HCEC 1CT (cell line): ENCODE results near the gene BABAM2.
"Not testable (repeated sequence)": the region's sequence is repeated elsewhere in the genome, so short reads cannot be mapped to it uniquely, and the experiment has no call there.

Experiments
- DNase-seq: peaks from one replicate; pipeline ENCODE4 v3.0.0-alpha.2; 2017

The BABAM2 gene

GRCh38 chr2:27953077-27953476 lies 62.5 kb downstream of the BABAM2 start:
- DNase-seq: no peak

- peak; percentile 55 for DNase-seq
Observed at GRCh38 chr2:27954221-27954673, 63.7 kb downstream of the BABAM2 start.

GRCh38 chr2:27954771-27955383 lies 64.3 kb downstream of the BABAM2 start:
- DNase-seq: peak; percentile 99

- DNase-seq: peak; percentile 67
Observed at GRCh38 chr2:27955384-27956161, 65.0 kb downstream of the BABAM2 start.

- DNase-seq: peak; percentile 91
Observed at GRCh38 chr2:27956888-27957287, 66.4 kb downstream of the BABAM2 start.

GRCh38 chr2:27958711-27959378 lies 68.3 kb downstream of the BABAM2 start:
- peak; percentile 40 for DNase-seq

GRCh38 chr2:27959496-27959895 lies 69.0 kb downstream of the BABAM2 start:
- peak; percentile 44 for DNase-seq

- DNase-seq: peak; percentile 92
Observed at GRCh38 chr2:27960237-27960912, 69.8 kb downstream of the BABAM2 start.

- DNase-seq: peak; percentile 73
Observed at GRCh38 chr2:27962006-27962405, 71.5 kb downstream of the BABAM2 start.

GRCh38 chr2:27963472-27963871 lies 72.9 kb downstream of the BABAM2 start:
- no peak for DNase-seq

- no peak for DNase-seq
Observed at GRCh38 chr2:27964067-27964466, 73.5 kb downstream of the BABAM2 start.

GRCh38 chr2:27965841-27966240 lies 75.3 kb downstream of the BABAM2 start:
- DNase-seq: no peak

GRCh38 chr2:27966466-27966865 lies 75.9 kb downstream of the BABAM2 start:
- no peak for DNase-seq

GRCh38 chr2:27967076-27967475 lies 76.5 kb downstream of the BABAM2 start:
- DNase-seq: no peak

GRCh38 chr2:27968045-27968444 lies 77.5 kb downstream of the BABAM2 start:
- not testable (repeated sequence) for DNase-seq

- not testable (repeated sequence) for DNase-seq
Observed at GRCh38 chr2:27968957-27969356, 78.4 kb downstream of the BABAM2 start.

GRCh38 chr2:27972311-27972710 lies 81.8 kb downstream of the BABAM2 start:
- DNase-seq: no peak

- DNase-seq: peak; percentile 48
Observed at GRCh38 chr2:27973592-27973991, 83.1 kb downstream of the BABAM2 start.

GRCh38 chr2:27976308-27976707 lies 85.8 kb downstream of the BABAM2 start:
- DNase-seq: no peak

GRCh38 chr2:27977731-27978312 lies 87.3 kb downstream of the BABAM2 start:
- DNase-seq: peak; percentile 96

- not testable (repeated sequence) for DNase-seq
Observed at GRCh38 chr2:27978761-27979160, 88.2 kb downstream of the BABAM2 start.

- DNase-seq: no peak
Observed at GRCh38 chr2:27980242-27980641, 89.7 kb downstream of the BABAM2 start.

GRCh38 chr2:27984153-27984552 lies 93.6 kb downstream of the BABAM2 start:
- no peak for DNase-seq
